Astrocyte of the spinal cord (primary cell): ENCODE measurements around the gene PPP3R1.

ENCODE experiments used
- DNase-seq: peaks from one replicate; pipeline ENCODE4 v3.0.0; 2011; ENCODE audit warnings: low read depth, low spot score
- H3K4me3 ChIP-seq: 2 replicates; pipeline ENCODE4 v1.5.1; 2011; ENCODE audit warnings: low read depth, mild to moderate bottlenecking, low read length, moderate library complexity
- CTCF ChIP-seq: IDR thresholded peaks from 2 replicates; pipeline ENCODE4 v1.5.1; 2012; ENCODE audit warnings: low read depth, mild to moderate bottlenecking, low read length, inconsistent platforms
- in situ Hi-C: cut with HindIII; loops from 2 replicates; pipeline ENCODE4 v1.10.0; 2017; ENCODE audit warnings: low sequenced_read_pairs

Gene PPP3R1

GRCh38 chr2:68190991-68191731, 61.2 kb downstream of the PPP3R1 start:
- in situ Hi-C loops, result no loop called here
- H3K4me3 ChIP-seq, result no peak overlapping the region
- DNase-seq, result peak; percentile 71
- TF ChIP-seq CTCF, result no peak

GRCh38 chr2:68189991-68190784, 62.1 kb downstream of the PPP3R1 start:
- no peak for DNase-seq
- no peak overlapping the region for H3K4me3 ChIP-seq
- TF ChIP-seq CTCF, result no peak
- in situ Hi-C loops, result no loop called here

- no peak for DNase-seq
- no peak overlapping the region for H3K4me3 ChIP-seq
- in situ Hi-C loops, result no loop called here
- no peak for TF ChIP-seq CTCF
Observed at GRCh38 chr2:68188831-68189230, 63.5 kb downstream of the PPP3R1 start.

- H3K4me3 ChIP-seq, result no peak overlapping the region
- TF ChIP-seq CTCF, result no peak
- in situ Hi-C loops, result no loop called here
- no peak for DNase-seq
Observed at GRCh38 chr2:68187329-68187728, 65.0 kb downstream of the PPP3R1 start.

- TF ChIP-seq CTCF, result peak; percentile 78
- no peak overlapping the region for H3K4me3 ChIP-seq
- in situ Hi-C loops, result no loop called here
- DNase-seq, result peak; percentile 25
Observed at GRCh38 chr2:68185541-68186164, 66.7 kb downstream of the PPP3R1 start.

- in situ Hi-C loops, result no loop called here
- no peak for TF ChIP-seq CTCF
- no peak overlapping the region for H3K4me3 ChIP-seq
- DNase-seq, result no peak
Observed at GRCh38 chr2:68182902-68183301, 69.4 kb downstream of the PPP3R1 start.
